Prostate gland (tissue), 2 donors: ENCODE measurements around the gene FRRS1. TPM values are rescaled to one million over a fixed set of nuclear protein-coding genes. Genes with fewer than 3 reads are reported as not detected.

Experiments used
- DNase-seq: peaks from one replicate; pipeline ENCODE4 v3.0.0-alpha.2; 2019; ENCODE audit warnings: low spot score
- H3K27ac ChIP-seq, 2 donors: fragments of 200-600 bp; sonication (generic); 2 replicates each; pipeline ENCODE4 v1.5.1; 2017 to 2019
- H3K27me3 ChIP-seq: fragments of 200-600 bp; sonication (generic); replicated peaks from 2 replicates; pipeline ENCODE4 v1.5.1; 2019; ENCODE audit not compliant: insufficient read depth
- H3K36me3 ChIP-seq, 2 donors: fragments of 200-600 bp; sonication (generic); 1 replicate in 1 of 2; 2 replicates in 1 of 2; pipeline versions ENCODE4 v1.5.1 to v1.8.1; 2017 to 2019
- H3K4me1 ChIP-seq: fragments of 200-600 bp; sonication (generic); replicated peaks from 2 replicates; pipeline ENCODE4 v1.5.1; 2019
- H3K4me3 ChIP-seq, 2 donors: fragments of 200-600 bp; sonication (generic); 2 replicates each; pipeline ENCODE4 v1.5.1; 2017 to 2019
- H3K9me3 ChIP-seq: fragments of 200-600 bp; sonication (generic); 2 replicates; pipeline ENCODE4 v1.5.1; 2017
- POLR2A ChIP-seq: fragments of 450-650 bp; IDR thresholded peaks from one replicate; pipeline ENCODE4 v1.6.1; 2016; ENCODE audit warnings: antibody characterized with exemption, mild to moderate bottlenecking
- POLR2AphosphoS5 ChIP-seq: sonication (generic); formaldehyde crosslinking; IDR thresholded peaks from one replicate; pipeline ENCODE4 v1.6.1; 2017; ENCODE audit warnings: antibody characterized with exemption
- WGBS: methylation state at CpG from one replicate; pipeline ENCODE4 v1.1.5; 2018; 5-methylcytosine and 5-hydroxymethylcytosine counted together
- intact Hi-C: fragments of 100-400 bp; cut with DNase I; formaldehyde crosslinking; loops from one replicate; pipeline ENCODE4 v1.14.2; 2022
- total RNA-seq, 2 donors: library from RNA; depleted of rRNA; stranded (reverse); fragments of >200 nt; gene quantifications; one replicate each; pipeline ENCODE4 v1.1.0, GENCODE V29; 2016
- TF ChIP-seq, protein P1 (sequence below), 4 experiments: fragments of 200-600 bp in 2 of 4; fragments of 450-650 bp in 2 of 4; sonication (generic) in 2 of 4; IDR thresholded peaks; 1 replicate in 3 of 4; 2 replicates in 1 of 4; pipeline ENCODE4 v1.5.1; 2016 to 2019; ENCODE audit warnings: antibody characterized with exemption in 4 of 4, mild to moderate bottlenecking in 2 of 4, moderate library complexity in 2 of 4

Gene FRRS1
- total RNA-seq, 2 donors from 2014 or later = 9.5 to 16.1 TPM

GRCh38 chr1:99677416-99677815 lies 89.0 kb downstream of the FRRS1 start:
- TF ChIP-seq POLR2A = no peak
- TF ChIP-seq, protein P1, sequence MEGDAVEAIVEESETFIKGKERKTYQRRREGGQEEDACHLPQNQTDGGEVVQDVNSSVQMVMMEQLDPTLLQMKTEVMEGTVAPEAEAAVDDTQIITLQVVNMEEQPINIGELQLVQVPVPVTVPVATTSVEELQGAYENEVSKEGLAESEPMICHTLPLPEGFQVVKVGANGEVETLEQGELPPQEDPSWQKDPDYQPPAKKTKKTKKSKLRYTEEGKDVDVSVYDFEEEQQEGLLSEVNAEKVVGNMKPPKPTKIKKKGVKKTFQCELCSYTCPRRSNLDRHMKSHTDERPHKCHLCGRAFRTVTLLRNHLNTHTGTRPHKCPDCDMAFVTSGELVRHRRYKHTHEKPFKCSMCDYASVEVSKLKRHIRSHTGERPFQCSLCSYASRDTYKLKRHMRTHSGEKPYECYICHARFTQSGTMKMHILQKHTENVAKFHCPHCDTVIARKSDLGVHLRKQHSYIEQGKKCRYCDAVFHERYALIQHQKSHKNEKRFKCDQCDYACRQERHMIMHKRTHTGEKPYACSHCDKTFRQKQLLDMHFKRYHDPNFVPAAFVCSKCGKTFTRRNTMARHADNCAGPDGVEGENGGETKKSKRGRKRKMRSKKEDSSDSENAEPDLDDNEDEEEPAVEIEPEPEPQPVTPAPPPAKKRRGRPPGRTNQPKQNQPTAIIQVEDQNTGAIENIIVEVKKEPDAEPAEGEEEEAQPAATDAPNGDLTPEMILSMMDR (IDR thresholded peaks at IDR 0.05) = no peak
- TF ChIP-seq POLR2AphosphoS5 = no peak
- DNase-seq = no peak
- Histone ChIP-seq H3K27me3 (no peaks in the 10 kb centered on the region), H3K36me3 (no peaks in the 10 kb centered on the region), H3K9me3 (no peaks in the 10 kb centered on the region), H3K4me1 (no peaks in the 10 kb centered on the region), H3K27ac (no peak overlapping the region), H3K4me3 (no peak overlapping the region)
- 88% methylated on average over 2 of the region's 2 CpGs for WGBS
- intact Hi-C loops = no loop called here

- Histone ChIP-seq H3K9me3 (no peaks in the 10 kb centered on the region), H3K27me3 (no peaks in the 10 kb centered on the region), H3K27ac (no peak overlapping the region), H3K4me1 (no peaks in the 10 kb centered on the region), H3K4me3 (no peak overlapping the region), H3K36me3 (no peaks in the 10 kb centered on the region)
- TF ChIP-seq POLR2A = no peak
- no peak for DNase-seq
- intact Hi-C loops = no loop called here
These were observed 89.6 kb downstream of the FRRS1 start for GRCh38 chr1:99676876-99677275.

GRCh38 chr1:99675994-99676393 lies 90.4 kb downstream of the FRRS1 start:
- Histone ChIP-seq H3K4me1 (no peaks in the 10 kb centered on the region), H3K27me3 (no peaks in the 10 kb centered on the region), H3K27ac (no peak overlapping the region), H3K36me3 (no peaks in the 10 kb centered on the region), H3K9me3 (no peaks in the 10 kb centered on the region), H3K4me3 (no peak overlapping the region)
- 96% methylated on average over 1 of the region's 1 CpG for WGBS
- intact Hi-C loops = no loop called here
- TF ChIP-seq POLR2AphosphoS5 (no peak), POLR2A (no peak)
- TF ChIP-seq, protein P1 (IDR thresholded peaks at IDR 0.05) = no peak
- DNase-seq = no peak

- H3K27ac ChIP-seq = no peak overlapping the region
- no peak overlapping the region for H3K4me3 ChIP-seq
- TF ChIP-seq POLR2AphosphoS5 (no peak), POLR2A (no peak)
- TF ChIP-seq, protein P1 (IDR thresholded peaks at IDR 0.05) = no peak
- no peaks in the 10 kb centered on the region for H3K4me1 ChIP-seq
- no peaks in the 10 kb centered on the region for H3K27me3 ChIP-seq
- intact Hi-C loops = no loop called here
- no peaks in the 10 kb centered on the region for H3K36me3 ChIP-seq
- no peaks in the 10 kb centered on the region for H3K9me3 ChIP-seq
- no peak for DNase-seq
These were observed 91.1 kb downstream of the FRRS1 start for GRCh38 chr1:99675292-99675691.

- TF ChIP-seq, protein P1 (IDR thresholded peaks at IDR 0.05) = no peak
- TF ChIP-seq POLR2A = no peak
- no peak for TF ChIP-seq POLR2AphosphoS5
- Histone ChIP-seq H3K27me3 (no peaks in the 10 kb centered on the region), H3K4me3 (no peak overlapping the region), H3K4me1 (no peaks in the 10 kb centered on the region), H3K9me3 (no peaks in the 10 kb centered on the region), H3K27ac (no peak overlapping the region), H3K36me3 (no peaks in the 10 kb centered on the region)
- WGBS = 50% methylated on average over 6 of the region's 6 CpGs
- intact Hi-C loops = no loop called here
- DNase-seq = no peak
These were observed 92.0 kb downstream of the FRRS1 start for GRCh38 chr1:99674115-99675064.
